ENCODE measurements around the gene CD300A.
A peak's percentile ranks its signal among the peaks of the same experiment; 100 is the strongest.
"Not testable (repeated sequence)": the region's sequence is repeated elsewhere in the genome, so short reads cannot be mapped to it uniquely, and the experiment has no call there.

CD300A gene

GRCh38 chr17:74480290-74480689 is 13.9 kb downstream of the CD300A start:
- no peak for DNase-seq (ENCODE audit: low read depth)

- no peak for DNase-seq (ENCODE audit: low read depth)
These were observed 15.2 kb downstream of the CD300A start for GRCh38 chr17:74481621-74482020.

DNA sequence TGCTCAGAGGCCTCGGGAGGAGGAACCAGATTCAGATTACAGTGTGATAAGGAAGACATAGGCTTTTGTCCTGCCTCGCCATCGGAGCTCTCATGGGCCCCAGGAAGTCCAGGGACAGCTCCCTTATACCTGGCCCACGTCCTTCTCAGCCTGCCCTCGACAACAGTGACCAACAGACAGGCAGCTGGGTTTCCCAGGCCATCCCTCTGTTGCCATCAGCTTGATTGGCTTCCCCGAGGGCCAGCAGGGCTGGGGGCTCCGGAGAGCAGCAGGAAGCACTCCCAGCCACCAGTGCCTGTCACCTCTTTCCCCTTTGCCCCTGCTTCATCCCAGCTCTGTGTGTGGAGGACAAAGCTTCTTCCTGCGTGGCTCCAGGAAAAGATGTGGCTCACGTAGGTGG is 17.6 kb downstream of the CD300A start:
- no peak for DNase-seq (ENCODE audit: low read depth)

DNA sequence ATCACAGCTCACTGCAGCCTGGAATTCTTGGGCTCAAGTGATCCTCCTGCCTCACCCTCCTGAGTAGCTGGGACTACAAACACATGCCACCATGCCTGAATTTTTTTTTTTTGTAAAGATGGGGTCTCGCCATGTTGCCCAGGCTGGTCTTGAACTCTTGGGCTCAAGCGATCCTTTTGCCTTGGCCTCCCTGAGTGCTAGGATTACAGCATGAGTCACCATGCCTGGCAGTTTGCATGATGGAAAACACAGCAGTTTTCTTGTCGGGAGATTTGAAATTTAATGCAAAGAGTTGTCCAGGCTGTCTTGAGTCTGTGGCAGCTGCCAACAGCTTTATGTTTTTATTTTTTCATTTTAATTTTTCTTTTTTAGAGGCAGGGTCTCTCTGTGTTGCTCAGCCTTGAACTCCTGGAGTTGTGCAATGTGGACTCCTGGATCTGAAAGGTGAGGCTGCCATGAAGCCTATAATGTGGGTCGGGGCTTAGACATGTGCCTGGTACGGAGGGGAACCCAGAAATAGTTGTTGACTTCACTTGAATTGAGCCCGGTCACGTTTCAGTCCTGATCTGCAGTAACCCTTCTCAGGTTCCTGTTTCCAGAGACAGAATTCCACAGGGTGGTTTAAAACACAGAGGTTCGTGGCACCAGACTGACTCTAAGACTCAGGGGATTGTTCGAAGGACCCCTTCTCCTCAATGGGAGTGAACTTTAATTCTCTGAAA is 18.7 kb downstream of the CD300A start:
- DNase-seq (ENCODE audit: low read depth), result no peak

DNA sequence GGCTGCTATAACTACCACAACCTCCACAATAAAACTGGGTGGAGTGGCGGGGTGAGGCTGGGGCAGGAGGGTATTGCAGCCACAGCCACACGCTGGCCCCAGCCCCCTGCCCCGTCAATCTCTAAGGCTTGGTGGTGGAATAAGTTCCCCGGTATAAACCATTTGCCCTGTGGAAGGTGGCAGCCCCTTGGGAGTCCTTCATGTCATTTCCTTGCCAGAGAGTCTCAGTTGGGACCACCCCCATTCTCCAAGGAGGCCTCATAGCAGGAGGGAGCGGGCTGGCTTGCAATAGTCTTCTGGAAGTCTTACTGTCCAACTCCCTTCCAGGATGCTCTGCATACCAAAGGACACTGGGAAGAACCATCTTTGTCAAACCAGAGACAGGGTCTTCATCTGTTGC is 19.4 kb downstream of the CD300A start:
- DNase-seq (ENCODE audit: low read depth), result no peak

- DNase-seq (ENCODE audit: low read depth), result not testable (repeated sequence)
These were observed 21.8 kb downstream of the CD300A start for GRCh38 chr17:74488276-74488675.

DNA sequence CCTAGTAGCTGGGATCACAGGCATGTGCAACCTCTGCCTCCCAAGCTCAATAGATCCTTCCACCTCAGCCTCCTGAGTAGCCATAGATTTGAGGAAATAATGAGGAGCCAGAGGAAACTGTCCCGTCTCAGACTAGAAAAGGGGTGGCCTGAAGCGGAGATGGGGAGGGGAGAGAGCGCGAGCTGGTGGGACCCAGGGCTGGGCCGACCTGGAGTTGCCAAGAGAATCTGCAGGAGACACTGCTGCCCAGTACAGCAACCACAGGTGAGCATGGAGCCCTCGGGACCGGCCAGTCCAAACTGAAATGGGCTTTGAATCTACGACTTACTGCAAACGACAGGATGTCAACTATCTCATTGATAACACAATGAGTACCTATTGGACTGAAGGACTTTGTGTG is 24.3 kb downstream of the CD300A start:
- DNase-seq (ENCODE audit: low read depth), result no peak

DNA sequence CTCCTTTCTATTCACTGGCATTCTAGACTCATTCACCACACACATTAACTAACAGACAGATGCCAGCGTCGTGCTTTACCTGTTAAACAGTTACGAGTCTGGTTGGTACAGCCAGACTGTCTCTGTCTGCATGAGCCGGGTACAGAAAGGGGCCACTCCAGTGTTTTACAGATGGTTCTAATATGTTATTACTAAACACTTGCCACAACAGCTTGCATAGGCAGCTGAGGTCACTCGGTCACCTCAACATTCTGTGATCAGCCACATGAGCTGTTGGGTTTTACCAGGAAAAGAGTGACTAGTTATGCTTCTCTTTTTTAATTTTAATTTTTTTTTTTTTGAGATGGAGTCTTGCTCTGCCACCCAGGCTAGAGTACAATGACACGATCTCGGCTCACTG is 25.2 kb downstream of the CD300A start:
- no peak for DNase-seq (ENCODE audit: low read depth)

DNA sequence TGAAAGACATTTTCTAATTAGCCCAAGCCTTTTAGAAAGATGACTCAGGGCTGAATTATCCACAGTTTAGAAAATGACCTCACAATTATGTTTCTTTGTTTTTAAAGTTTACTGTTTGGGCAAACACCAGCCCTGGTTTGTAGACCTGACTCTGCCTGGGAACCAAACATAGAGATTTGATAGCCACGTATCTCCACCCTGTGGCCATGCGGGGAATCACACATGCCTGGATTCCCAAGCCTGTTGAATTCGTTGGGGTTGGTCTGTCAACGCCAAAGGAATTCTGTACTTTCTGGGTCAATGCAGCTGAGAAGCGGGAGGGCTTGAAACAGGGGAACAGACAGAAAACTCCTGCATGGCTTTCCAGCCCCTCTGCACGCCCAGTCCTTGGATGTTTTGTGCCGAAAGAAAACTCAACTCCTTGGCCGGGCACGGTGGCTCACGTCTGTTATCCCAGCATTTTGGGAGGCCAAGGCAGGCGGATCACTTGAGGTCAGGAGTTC is 26.9 kb downstream of the CD300A start:
- no peak for DNase-seq (ENCODE audit: low read depth)

DNA sequence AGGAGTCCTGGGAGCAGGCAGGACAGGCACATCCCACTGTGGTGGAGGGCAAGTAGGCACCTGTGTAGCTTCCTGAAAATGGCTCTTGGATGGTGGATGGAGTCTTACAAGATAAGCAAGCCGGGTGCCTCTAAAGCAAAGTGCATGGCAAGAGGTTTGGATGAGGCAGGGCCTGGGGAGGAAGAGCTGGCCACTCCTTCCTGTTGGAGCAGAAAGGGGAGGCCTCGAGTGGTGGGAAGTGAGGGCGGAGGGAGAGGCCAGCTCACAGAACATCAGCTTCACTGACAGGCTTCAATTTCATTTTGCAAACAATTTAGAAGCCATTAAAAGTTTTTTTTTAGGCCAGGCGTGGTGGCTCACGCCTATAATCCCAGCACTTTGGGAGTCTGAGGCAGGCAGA is 31.0 kb downstream of the CD300A start:
- no peak for DNase-seq (ENCODE audit: low read depth)

DNA sequence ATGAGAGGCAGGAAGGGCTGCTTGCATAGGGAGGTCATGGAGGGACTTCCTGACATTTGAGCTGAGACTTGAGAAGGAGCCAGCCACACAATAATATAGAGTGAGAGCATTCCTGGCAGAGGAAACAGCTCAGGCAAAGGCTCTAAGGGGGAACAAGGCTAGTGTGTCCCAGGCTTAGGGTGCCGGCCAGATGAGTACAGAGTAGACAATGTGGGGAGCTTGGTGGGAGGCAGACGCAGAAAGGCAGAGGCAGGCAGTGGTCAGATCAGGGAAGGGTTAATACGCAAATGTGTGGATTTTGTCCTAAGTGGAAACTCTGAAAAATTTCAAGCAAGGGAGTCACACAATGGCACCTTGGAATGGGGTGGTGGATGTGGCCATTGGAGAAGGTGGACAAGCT is 33.6 kb downstream of the CD300A start:
- no peak for DNase-seq (ENCODE audit: low read depth)

DNA sequence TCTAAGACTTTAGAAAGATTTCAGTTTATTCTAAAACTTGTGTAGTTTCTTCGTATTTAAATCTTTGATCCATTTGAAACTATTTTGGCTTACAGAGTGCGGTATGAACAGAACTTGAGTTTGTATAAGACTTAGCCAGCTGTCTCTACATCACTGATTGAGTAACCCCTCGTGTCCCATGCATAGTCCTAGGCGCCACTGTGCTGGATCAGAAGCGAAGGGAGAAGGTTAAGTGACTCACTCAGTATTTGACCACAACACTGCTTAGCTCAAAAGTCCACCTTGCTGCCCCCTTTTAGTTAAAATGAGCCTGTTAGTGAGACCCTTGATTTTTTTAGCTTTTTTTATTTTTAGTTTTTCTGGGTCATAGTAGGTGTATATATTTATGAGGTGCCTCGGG is 36.4 kb downstream of the CD300A start:
- no peak for DNase-seq (ENCODE audit: low read depth)

- not testable (repeated sequence) for DNase-seq (ENCODE audit: low read depth)
These were observed 37.5 kb downstream of the CD300A start for GRCh38 chr17:74503949-74504348.

GRCh38 chr17:74508156-74508555 is 41.7 kb downstream of the CD300A start:
- DNase-seq (ENCODE audit: low read depth), result no peak

- no peak for DNase-seq (ENCODE audit: low read depth)
These were observed 45.6 kb downstream of the CD300A start for GRCh38 chr17:74512036-74512435.

- peak; percentile 71 for DNase-seq (ENCODE audit: low read depth)
These were observed 46.2 kb downstream of the CD300A start for GRCh38 chr17:74512624-74513091.

GRCh38 chr17:74513987-74514631 is 47.7 kb downstream of the CD300A start:
- DNase-seq (ENCODE audit: low read depth), result peak; percentile 38

DNA sequence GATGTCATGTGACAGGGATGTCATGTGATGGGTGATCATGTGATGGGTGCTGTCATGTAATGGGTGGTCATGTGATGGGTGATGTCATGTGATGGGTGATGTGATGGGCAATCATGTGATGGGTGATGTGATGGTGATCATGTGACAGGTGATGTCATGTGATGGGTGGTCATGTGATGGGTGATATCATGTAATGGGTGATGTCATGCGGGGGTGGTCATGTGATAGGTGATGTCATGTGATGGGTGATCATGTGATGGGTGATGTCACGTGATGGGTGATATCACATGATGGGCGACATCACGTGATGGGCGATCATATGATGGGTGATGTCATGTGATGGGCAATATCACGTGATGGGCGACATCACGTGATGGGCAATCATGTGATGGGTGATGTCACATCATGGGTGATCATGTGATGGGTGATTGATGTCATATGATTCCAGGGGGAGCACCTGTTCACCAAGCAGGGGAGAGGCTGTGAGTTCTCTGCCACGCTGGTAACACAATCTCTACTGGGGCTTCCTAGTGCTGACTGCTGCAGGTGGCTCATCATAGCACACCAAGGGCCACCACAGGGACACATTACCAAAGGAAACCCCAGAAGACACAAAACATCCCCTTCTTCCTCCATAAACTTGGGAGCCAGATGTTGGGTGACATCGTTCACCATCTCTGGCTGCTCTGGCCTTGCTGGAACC is 48.3 kb downstream of the CD300A start:
- DNase-seq (ENCODE audit: low read depth), result no peak

DNA sequence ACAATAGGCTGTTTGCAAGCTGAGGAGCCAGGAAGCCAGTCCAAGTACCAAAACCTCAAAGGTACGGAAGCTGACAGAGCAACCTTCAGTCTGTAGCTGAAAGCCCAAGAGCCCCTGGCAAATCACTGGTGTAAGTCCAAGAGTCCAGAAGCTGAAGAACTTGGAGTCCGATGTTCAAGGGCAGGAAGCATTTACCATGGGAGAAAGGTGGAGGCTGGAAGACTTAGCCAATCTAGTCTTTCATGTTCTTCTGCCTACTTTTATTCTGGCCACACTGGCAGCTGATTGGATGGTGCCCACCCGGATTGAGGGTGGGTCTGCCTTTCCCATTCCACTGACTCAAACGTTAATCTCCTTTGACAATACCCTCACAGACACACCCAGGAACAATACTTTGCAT is 49.5 kb downstream of the CD300A start:
- no peak for DNase-seq (ENCODE audit: low read depth)

- DNase-seq (ENCODE audit: low read depth), result no peak
These were observed 50.3 kb downstream of the CD300A start for GRCh38 chr17:74516561-74517328.

DNA sequence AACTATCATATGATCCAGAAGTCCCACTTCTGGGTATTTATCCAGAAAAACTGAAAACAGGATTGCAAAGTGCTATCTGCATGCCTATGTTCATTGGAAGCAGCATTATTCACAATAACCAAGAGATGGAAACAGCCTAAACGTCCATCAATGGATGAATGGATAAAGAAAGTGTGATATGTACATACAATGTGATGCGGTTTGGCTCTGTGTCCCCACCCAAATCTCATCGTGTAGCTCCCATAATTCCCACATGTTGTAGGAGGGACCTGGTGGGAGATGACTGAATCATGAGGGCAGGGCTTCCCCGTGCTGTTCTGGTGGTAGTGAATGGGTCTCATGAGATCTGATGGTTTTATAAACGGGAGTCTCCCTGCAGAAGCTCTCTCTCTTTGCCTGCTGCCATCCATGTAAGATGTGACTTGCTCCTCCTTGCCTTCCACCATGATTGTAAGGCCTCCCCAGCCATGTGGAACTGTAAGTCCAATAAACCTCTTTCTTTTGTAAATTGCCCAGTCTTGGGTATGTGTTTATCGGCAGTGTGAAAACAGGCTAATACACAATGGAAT is 52.1 kb downstream of the CD300A start:
- not testable (repeated sequence) for DNase-seq (ENCODE audit: low read depth)

- no peak for DNase-seq (ENCODE audit: low read depth)
These were observed 53.6 kb downstream of the CD300A start for GRCh38 chr17:74520016-74520434.

Data from HS-5 (cell line).